Astrocyte of the spinal cord (primary cell): ENCODE results near the gene LRR1.

Experiments
- DNase-seq: peaks from one replicate; pipeline ENCODE4 v3.0.0; 2011; ENCODE audit warnings: low read depth, low spot score
- H3K4me3 ChIP-seq: 2 replicates; pipeline ENCODE4 v1.5.1; 2011; ENCODE audit warnings: low read depth, mild to moderate bottlenecking, low read length, moderate library complexity
- CTCF ChIP-seq: IDR thresholded peaks from 2 replicates; pipeline ENCODE4 v1.5.1; 2012; ENCODE audit warnings: low read depth, mild to moderate bottlenecking, low read length, inconsistent platforms
- in situ Hi-C: cut with HindIII; loops from 2 replicates; pipeline ENCODE4 v1.10.0; 2017; ENCODE audit warnings: low sequenced_read_pairs

LRR1 gene

GRCh38 chr14:49598485-49599300 lies at the start of gene LRR1:
LRR1 (plus strand) TSS chr14:49598940; CDS start chr14:49599021, 81 bp downstream.
- peak; percentile 88 for DNase-seq
- in situ Hi-C loops, result no loop called here
- peak within 1 kb of the TSS; percentile 88 for H3K4me3 ChIP-seq
- no peak for TF ChIP-seq CTCF

GRCh38 chr14:49549446-49549845 lies 49.3 kb upstream of the LRR1 start:
- no peak for TF ChIP-seq CTCF
- in situ Hi-C loops, result no loop called here
- DNase-seq, result no peak
- H3K4me3 ChIP-seq, result no peak overlapping the region

- TF ChIP-seq CTCF, result no peak
- DNase-seq, result no peak
- in situ Hi-C loops, result no loop called here
- H3K4me3 ChIP-seq, result no peak overlapping the region
Measured at GRCh38 chr14:49549881-49550280, 48.9 kb upstream of the LRR1 start.

- in situ Hi-C loops, result no loop called here
- peak; percentile 47 for TF ChIP-seq CTCF
- peak; percentile 14 for DNase-seq
- H3K4me3 ChIP-seq, result no peak overlapping the region
Measured at GRCh38 chr14:49550286-49551184, 48.2 kb upstream of the LRR1 start.

- no peak overlapping the region for H3K4me3 ChIP-seq
- in situ Hi-C loops, result no loop called here
- TF ChIP-seq CTCF, result no peak
- DNase-seq, result no peak
Measured at GRCh38 chr14:49551569-49551968, 47.2 kb upstream of the LRR1 start.

- TF ChIP-seq CTCF, result no peak
- H3K4me3 ChIP-seq, result no peak overlapping the region
- in situ Hi-C loops, result no loop called here
- no peak for DNase-seq
Measured at GRCh38 chr14:49553106-49553505, 45.6 kb upstream of the LRR1 start.
